Endothelial cell (in vitro differentiated cells): ENCODE results near the gene TIGD1. TPM values are rescaled to one million over a fixed set of nuclear protein-coding genes. Genes with fewer than 3 reads are reported as not detected.
A peak's percentile ranks its signal among the peaks of the same experiment; 100 is the strongest.

Experiments
- DNase-seq: peaks from one replicate; pipeline ENCODE4 v3.0.0; 2021; ENCODE audit warnings: low spot score
- H3K27ac Mint-ChIP-seq: one replicate; pipeline ENCODE4 v1.8.0; 2021; ENCODE audit warnings: mixed read lengths, inconsistent platforms; ENCODE audit not compliant: unreplicated experiment
- H3K27me3 Mint-ChIP-seq: one replicate; pipeline ENCODE4 v1.8.0; 2021; ENCODE audit warnings: mild to moderate bottlenecking, moderate library complexity, mixed read lengths, inconsistent platforms; ENCODE audit not compliant: unreplicated experiment
- H3K36me3 Mint-ChIP-seq: one replicate; pipeline ENCODE4 v1.8.0; 2021; ENCODE audit warnings: mild to moderate bottlenecking, low read depth, mixed read lengths, inconsistent platforms; ENCODE audit not compliant: unreplicated experiment
- H3K4me1 Mint-ChIP-seq: one replicate; pipeline ENCODE4 v1.8.0; 2021; ENCODE audit warnings: mild to moderate bottlenecking, mixed read lengths, inconsistent platforms; ENCODE audit not compliant: unreplicated experiment
- H3K4me3 Mint-ChIP-seq: one replicate; pipeline ENCODE4 v1.8.0; 2021; ENCODE audit warnings: mild to moderate bottlenecking, mixed read lengths, inconsistent platforms; ENCODE audit not compliant: unreplicated experiment
- H3K9me3 Mint-ChIP-seq: one replicate; pipeline ENCODE4 v1.8.0; 2021; ENCODE audit warnings: mixed read lengths, inconsistent platforms; ENCODE audit not compliant: unreplicated experiment
- CTCF ChIP-seq: fragments of 200-600 bp; sonication (generic); IDR thresholded peaks from one replicate; pipeline ENCODE4 v1.5.0; 2021; ENCODE audit warnings: antibody characterized with exemption; ENCODE audit not compliant: unreplicated experiment
- total RNA-seq: library from RNA; stranded (reverse); fragmentation: NEBNext Ultra II Directional; extraction: Animal tissue kit (Norgen Biotek cat#: 25700); gene quantifications from one replicate; pipeline ENCODE4 v1.2.1, GENCODE V29; 2021; ENCODE audit not compliant: unreplicated experiment

Gene TIGD1
- total RNA-seq, 1 donor from 2014 or later: 3.7 TPM

- Mint-ChIP-seq H3K27ac (no peak overlapping the region), H3K4me1 (peaks cover 27% of the 10 kb centered on the region), H3K36me3 (peaks cover 25% of the 10 kb centered on the region), H3K4me3 (peak overlapping the region; percentile 65), H3K9me3 (no peaks in the 10 kb centered on the region), H3K27me3 (peaks cover 7% of the 10 kb centered on the region)
- no peak for TF ChIP-seq CTCF
- no peak for DNase-seq
Observed at GRCh38 chr2:232586943-232587505, 36.7 kb upstream of the TIGD1 start.

- H3K36me3 Mint-ChIP-seq: peaks cover 31% of the 10 kb centered on the region
- no peak overlapping the region for H3K4me3 Mint-ChIP-seq
- peaks cover 27% of the 10 kb centered on the region for H3K4me1 Mint-ChIP-seq
- no peak for TF ChIP-seq CTCF
- peak; percentile 43 for DNase-seq
- peaks cover 11% of the 10 kb centered on the region for H3K27me3 Mint-ChIP-seq
- H3K9me3 Mint-ChIP-seq: no peaks in the 10 kb centered on the region
- peak overlapping the region; percentile 64 for H3K27ac Mint-ChIP-seq
Observed at GRCh38 chr2:232584238-232584637, 33.9 kb upstream of the TIGD1 start.

DNA sequence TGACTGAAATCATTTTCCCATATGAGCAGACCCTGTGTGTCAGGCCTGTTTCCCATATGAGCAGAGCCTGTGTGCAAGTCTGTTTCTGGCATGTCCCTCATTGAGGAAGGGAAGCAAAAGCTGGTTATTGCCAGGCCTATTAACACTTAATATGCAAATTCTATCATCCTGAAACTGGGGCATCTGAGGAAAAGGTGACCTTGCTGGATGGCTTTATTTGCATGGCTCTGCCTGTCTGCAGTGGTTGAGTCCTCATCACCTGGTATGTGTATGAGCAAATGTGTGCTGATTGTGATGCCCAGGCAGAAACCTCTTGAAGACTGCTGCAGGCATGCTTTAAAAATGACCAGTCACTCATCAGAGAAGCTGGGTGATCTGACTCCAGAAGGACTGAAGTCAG is 31.4 kb upstream of the TIGD1 start:
- DNase-seq: no peak
- Mint-ChIP-seq H3K9me3 (no peaks in the 10 kb centered on the region), H3K36me3 (peaks cover 24% of the 10 kb centered on the region), H3K4me3 (no peak overlapping the region), H3K27ac (no peak overlapping the region), H3K4me1 (peaks cover 21% of the 10 kb centered on the region), H3K27me3 (peaks cover 7% of the 10 kb centered on the region)
- TF ChIP-seq CTCF: no peak

- no peak overlapping the region for H3K27ac Mint-ChIP-seq
- H3K4me1 Mint-ChIP-seq: peaks cover 16% of the 10 kb centered on the region
- H3K9me3 Mint-ChIP-seq: no peaks in the 10 kb centered on the region
- TF ChIP-seq CTCF: no peak
- peaks cover 24% of the 10 kb centered on the region for H3K36me3 Mint-ChIP-seq
- no peak for DNase-seq
- no peak overlapping the region for H3K4me3 Mint-ChIP-seq
- H3K27me3 Mint-ChIP-seq: peaks cover 7% of the 10 kb centered on the region
Observed at GRCh38 chr2:232580648-232580981, 30.3 kb upstream of the TIGD1 start.

DNA sequence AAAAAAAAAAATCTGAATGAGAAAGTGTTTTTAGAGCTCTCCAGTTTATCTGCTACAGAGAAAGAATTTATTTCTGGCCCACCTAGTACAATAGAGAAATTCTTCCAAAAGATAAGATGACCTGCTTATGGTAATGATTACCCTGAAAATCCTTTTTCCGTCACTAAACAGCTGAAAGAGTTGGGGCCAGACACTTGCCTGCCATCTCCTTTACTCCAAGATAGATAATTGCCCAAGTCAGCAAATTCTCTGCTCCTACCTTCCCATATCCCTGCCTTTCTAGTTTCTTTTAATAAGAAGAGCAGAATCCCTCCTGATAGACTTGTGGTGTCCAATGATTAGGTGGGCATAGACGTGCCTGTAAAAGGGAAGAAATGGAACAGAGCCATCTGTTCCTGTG is 28.3 kb upstream of the TIGD1 start:
- TF ChIP-seq CTCF: no peak
- Mint-ChIP-seq H3K27me3 (peaks cover 3% of the 10 kb centered on the region), H3K4me1 (peaks cover 3% of the 10 kb centered on the region), H3K36me3 (peaks cover 25% of the 10 kb centered on the region), H3K9me3 (no peaks in the 10 kb centered on the region), H3K4me3 (no peak overlapping the region), H3K27ac (no peak overlapping the region)
- DNase-seq: no peak
